ENCODE data around the gene APOM.

APOM gene

DNA sequence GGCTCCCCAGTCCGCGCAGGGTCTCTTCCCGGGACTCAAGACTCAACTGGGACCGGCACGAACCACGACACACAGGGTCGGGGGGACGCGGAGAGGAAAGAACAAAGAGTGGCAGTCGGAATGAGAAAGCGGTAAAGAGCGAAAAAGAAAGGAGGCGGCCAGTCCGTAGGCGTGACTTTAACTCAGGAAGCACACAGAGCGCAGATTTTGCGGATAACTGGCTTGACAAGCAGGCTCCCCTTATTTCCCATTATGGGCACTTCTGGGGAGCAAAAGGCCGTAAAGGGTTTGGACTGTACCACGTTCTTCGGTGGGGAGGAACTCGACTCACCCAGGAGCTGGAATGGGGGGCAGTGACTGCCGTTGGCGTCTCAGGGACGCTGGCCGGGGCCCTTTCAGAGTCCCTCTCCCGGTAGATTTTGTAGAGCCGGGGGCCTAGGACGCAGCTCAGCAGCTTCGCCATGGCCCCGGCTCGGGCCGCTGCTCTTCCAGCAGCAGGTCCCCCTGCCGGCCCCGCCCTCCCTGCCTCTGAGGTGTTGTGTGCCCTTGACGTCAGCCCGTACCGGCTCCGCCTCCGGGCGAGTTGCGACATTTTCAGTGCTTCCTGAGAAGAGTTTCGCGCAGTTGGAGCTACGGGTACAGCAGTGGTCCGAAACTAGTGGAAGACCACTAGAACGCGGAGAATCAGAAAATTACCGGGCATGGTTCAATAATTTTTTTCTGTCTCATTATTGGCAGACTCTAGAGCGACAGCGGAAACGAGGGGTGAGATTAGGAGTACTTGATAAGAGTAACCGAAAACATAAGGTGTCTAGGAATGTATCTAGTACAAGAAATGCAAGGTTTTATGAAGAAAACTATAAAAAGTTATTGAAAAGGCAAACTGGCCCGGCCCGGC is 47.4 kb downstream of the APOM start, which contains the start of gene ABHD16A:
ABHD16A (minus strand) TSS at position 506 of the 898 bp plus-strand sequence; CDS start at position 463, 43 bp downstream.
- TF ChIP-seq, protein P1, sequence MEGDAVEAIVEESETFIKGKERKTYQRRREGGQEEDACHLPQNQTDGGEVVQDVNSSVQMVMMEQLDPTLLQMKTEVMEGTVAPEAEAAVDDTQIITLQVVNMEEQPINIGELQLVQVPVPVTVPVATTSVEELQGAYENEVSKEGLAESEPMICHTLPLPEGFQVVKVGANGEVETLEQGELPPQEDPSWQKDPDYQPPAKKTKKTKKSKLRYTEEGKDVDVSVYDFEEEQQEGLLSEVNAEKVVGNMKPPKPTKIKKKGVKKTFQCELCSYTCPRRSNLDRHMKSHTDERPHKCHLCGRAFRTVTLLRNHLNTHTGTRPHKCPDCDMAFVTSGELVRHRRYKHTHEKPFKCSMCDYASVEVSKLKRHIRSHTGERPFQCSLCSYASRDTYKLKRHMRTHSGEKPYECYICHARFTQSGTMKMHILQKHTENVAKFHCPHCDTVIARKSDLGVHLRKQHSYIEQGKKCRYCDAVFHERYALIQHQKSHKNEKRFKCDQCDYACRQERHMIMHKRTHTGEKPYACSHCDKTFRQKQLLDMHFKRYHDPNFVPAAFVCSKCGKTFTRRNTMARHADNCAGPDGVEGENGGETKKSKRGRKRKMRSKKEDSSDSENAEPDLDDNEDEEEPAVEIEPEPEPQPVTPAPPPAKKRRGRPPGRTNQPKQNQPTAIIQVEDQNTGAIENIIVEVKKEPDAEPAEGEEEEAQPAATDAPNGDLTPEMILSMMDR (conservative IDR thresholded peaks at IDR 0.05; ENCODE audit: low read depth, low read length): no peak
- peak within 1 kb of the TSS; percentile 97 for H3K4me3 ChIP-seq (ENCODE audit: low read length)
- DNase-seq (ENCODE audit: low read depth): peak; percentile 94

DNA sequence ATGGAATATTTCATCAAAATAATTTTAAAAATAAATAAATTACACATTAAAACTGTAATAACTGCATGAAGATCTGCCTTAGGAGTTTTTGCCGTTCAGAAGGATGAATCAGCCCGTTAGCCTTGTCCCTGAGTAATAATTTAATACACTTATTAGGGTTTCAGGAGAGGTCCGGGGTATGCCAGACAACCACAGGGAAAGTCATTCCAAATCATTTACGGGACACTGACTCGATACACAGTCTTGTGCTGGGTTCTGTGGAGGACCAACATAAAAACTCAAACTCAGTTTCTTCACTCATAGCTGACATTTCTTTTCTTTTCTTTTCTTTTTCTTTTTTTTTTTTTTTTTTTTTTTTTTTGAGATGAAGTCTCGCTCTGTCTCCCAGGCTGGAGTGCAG is 50.2 kb downstream of the APOM start:
- H3K4me3 ChIP-seq (ENCODE audit: low read length): no peak overlapping the region
- TF ChIP-seq, protein P1 (conservative IDR thresholded peaks at IDR 0.05; ENCODE audit: low read depth, low read length): no peak
- DNase-seq (ENCODE audit: low read depth): no peak

DNA sequence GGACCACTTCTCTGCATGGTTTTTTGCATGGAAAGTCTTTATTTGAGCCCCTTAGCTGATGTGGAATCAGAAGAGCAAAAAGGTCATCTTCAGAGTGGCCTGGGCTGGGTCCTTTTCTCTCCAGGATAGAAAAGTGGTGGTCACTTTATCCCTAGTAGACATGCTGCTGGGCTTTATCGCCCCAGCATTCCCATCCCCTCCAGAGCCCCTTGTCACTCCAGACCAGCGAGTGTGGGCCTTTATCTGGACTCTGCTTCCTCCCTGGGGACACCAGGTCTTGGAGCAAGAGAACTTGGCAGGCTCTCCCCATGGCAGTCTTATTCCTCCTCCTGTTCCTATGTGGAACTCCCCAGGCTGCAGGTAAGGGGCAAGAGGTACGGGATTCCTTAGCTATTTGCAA is 50.9 kb downstream of the APOM start, which contains the start of gene LY6G6F:
LY6G6F (plus strand) TSS at position 268 of the 400 bp plus-strand sequence; CDS start at position 309, 41 bp downstream.
- TF ChIP-seq, protein P1 (conservative IDR thresholded peaks at IDR 0.05; ENCODE audit: low read depth, low read length): no peak
- no peak within 1 kb of the TSS for H3K4me3 ChIP-seq (ENCODE audit: low read length)

DNA sequence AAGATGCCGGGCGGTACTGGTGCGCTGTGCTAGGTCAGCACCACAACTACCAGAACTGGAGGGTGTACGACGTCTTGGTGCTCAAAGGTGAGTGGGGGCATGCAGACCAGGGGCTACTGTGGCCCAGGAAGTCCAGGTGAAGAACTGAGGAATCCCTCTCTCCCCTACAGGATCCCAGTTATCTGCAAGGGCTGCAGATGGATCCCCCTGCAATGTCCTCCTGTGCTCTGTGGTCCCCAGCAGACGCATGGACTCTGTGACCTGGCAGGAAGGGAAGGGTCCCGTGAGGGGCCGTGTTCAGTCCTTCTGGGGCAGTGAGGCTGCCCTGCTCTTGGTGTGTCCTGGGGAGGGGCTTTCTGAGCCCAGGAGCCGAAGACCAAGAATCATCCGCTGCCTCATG is 52.0 kb downstream of the APOM start:
- no peak for DNase-seq (ENCODE audit: low read depth)
- H3K4me3 ChIP-seq (ENCODE audit: low read length): no peak overlapping the region
- TF ChIP-seq, protein P1 (conservative IDR thresholded peaks at IDR 0.05; ENCODE audit: low read depth, low read length): no peak

More for the DNA sequence above, 50.9 kb downstream of the APOM start, which contains the start of gene LY6G6F:
- no peak for DNase-seq (ENCODE audit: low read depth)

All from retinal pigment epithelial cell (primary cell).